Panc1 (cell line): ENCODE results near the gene TAGLN2.

Source experiments
- CTCF ChIP-seq: fragments of 450-650 bp; IDR thresholded peaks from 2 replicates; pipeline ENCODE4 v1.5.1; 2017; ENCODE audit warnings: mild to moderate bottlenecking
- POLR2AphosphoS5 ChIP-seq: IDR thresholded peaks from 2 replicates; pipeline ENCODE4 v1.6.1; 2012; ENCODE audit warnings: mild to moderate bottlenecking, low read depth, low read length, moderate library complexity
- TCF7L2 ChIP-seq: IDR thresholded peaks from 2 replicates; pipeline ENCODE4 v1.6.1; 2011; ENCODE audit warnings: mild to moderate bottlenecking, low read depth, low read length, inconsistent platforms

GRCh38 chr1:159936273-159936904 is 11.1 kb upstream of the TAGLN2 start:
- TF ChIP-seq CTCF (peak; percentile 97), POLR2AphosphoS5 (no peak), TCF7L2 (no peak)
